Lower lobe of right lung (tissue), 2 donors: Measurements from ENCODE around the gene SSTR3. TPM values are rescaled to one million over a fixed set of nuclear protein-coding genes. Genes with fewer than 3 reads are reported as not detected.

ENCODE experiments used
- ATAC-seq, 2 donors: fragments of 200-7000 bp; cut with Tn5 transposase; one replicate each; pipeline ENCODE4 v1.9.1; 2020 to 2022; ENCODE audit warnings: mild to moderate bottlenecking in 2 of 2, moderate library complexity in 2 of 2
- DNase-seq: peaks from one replicate; pipeline ENCODE4 v3.0.0-alpha.2; 2020
- H3K27ac ChIP-seq: fragments of 200-600 bp; one replicate; pipeline ENCODE4 v1.8.0; 2022
- H3K27me3 ChIP-seq: fragments of 200-600 bp; one replicate; pipeline ENCODE4 v1.8.0; 2022; ENCODE audit warnings: low read depth
- H3K36me3 ChIP-seq: fragments of 200-600 bp; one replicate; pipeline ENCODE4 v1.8.0; 2022; ENCODE audit warnings: mild to moderate bottlenecking
- H3K4me1 ChIP-seq: fragments of 200-600 bp; one replicate; pipeline ENCODE4 v1.8.0; 2022
- H3K4me3 ChIP-seq: fragments of 200-600 bp; one replicate; pipeline ENCODE4 v1.8.0; 2022; ENCODE audit warnings: mild to moderate bottlenecking
- H3K9me3 ChIP-seq: fragments of 200-600 bp; one replicate; pipeline ENCODE4 v1.8.0; 2022
- intact Hi-C: fragments of 100-400 bp; cut with DNase I; formaldehyde crosslinking; loops from one replicate; pipeline ENCODE4 v1.11.0; 2022
- total RNA-seq: library from RNA; stranded (reverse); fragmentation: NEBNext Ultra II Directional; extraction: Animal tissue kit (Norgen Biotek cat#: 25700); gene quantifications from one replicate; pipeline ENCODE4 v1.2.1, GENCODE V29; 2021
- TF ChIP-seq, protein P1 (sequence below): fragments of 200-600 bp; IDR thresholded peaks from one replicate; pipeline ENCODE4 v1.8.0; 2022; ENCODE audit warnings: antibody characterized with exemption, mild to moderate bottlenecking
- donor health status: DM: no; HTN: yes; CAD: no; lungs with severe emphysema.

The SSTR3 gene
- total RNA-seq, 1 donor from 2014 or later = not detected

DNA sequence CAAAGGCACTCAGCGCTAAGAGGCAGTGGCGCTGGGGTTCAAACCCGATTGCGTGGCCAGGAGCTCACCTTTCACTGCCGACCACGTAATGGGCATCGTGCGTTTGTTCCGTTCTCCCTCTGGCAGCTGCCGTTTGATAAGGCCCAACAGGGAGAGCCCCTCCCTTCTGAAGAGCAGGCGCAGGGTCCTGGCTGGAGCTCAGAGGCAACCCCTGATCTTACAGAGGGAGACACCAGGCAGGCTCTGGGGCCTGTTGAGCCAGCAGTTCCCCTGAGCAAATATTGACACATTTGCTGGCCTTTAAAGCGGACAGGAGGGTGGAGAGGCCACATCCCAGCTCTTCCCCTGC is 12.5 kb downstream of the SSTR3 start:
- H3K27ac ChIP-seq = peak overlapping the region; percentile 91
- TF ChIP-seq, protein P1, sequence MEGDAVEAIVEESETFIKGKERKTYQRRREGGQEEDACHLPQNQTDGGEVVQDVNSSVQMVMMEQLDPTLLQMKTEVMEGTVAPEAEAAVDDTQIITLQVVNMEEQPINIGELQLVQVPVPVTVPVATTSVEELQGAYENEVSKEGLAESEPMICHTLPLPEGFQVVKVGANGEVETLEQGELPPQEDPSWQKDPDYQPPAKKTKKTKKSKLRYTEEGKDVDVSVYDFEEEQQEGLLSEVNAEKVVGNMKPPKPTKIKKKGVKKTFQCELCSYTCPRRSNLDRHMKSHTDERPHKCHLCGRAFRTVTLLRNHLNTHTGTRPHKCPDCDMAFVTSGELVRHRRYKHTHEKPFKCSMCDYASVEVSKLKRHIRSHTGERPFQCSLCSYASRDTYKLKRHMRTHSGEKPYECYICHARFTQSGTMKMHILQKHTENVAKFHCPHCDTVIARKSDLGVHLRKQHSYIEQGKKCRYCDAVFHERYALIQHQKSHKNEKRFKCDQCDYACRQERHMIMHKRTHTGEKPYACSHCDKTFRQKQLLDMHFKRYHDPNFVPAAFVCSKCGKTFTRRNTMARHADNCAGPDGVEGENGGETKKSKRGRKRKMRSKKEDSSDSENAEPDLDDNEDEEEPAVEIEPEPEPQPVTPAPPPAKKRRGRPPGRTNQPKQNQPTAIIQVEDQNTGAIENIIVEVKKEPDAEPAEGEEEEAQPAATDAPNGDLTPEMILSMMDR = peak; percentile 24
- H3K4me3 ChIP-seq = peak overlapping the region; percentile 78
- ATAC-seq (no peak), DNase-seq (no peak)
- H3K27me3 ChIP-seq = no peaks in the 10 kb centered on the region
- H3K36me3 ChIP-seq = no peaks in the 10 kb centered on the region
- no peaks in the 10 kb centered on the region for H3K9me3 ChIP-seq
- intact Hi-C loops = no loop called here
- peaks cover 33% of the 10 kb centered on the region for H3K4me1 ChIP-seq

- no peaks in the 10 kb centered on the region for H3K9me3 ChIP-seq
- TF ChIP-seq, protein P1 = peak; percentile 96
- no peaks in the 10 kb centered on the region for H3K27me3 ChIP-seq
- peaks cover 33% of the 10 kb centered on the region for H3K4me1 ChIP-seq
- DNase-seq = peak; percentile 98
- H3K4me3 ChIP-seq = peak overlapping the region; percentile 78
- H3K36me3 ChIP-seq = no peaks in the 10 kb centered on the region
- peak; percentile 95 to 97 for ATAC-seq
- peak overlapping the region; percentile 91 for H3K27ac ChIP-seq
- intact Hi-C loops = no loop called here
Observed at GRCh38 chr22:37199103-37199759, 13.0 kb downstream of the SSTR3 start.

- Histone ChIP-seq H3K4me3 (peak overlapping the region; percentile 78), H3K36me3 (no peaks in the 10 kb centered on the region), H3K9me3 (no peaks in the 10 kb centered on the region), H3K4me1 (peaks cover 38% of the 10 kb centered on the region), H3K27ac (peak overlapping the region; percentile 91), H3K27me3 (no peaks in the 10 kb centered on the region)
- peak; percentile 90 for DNase-seq
- intact Hi-C loops = no loop called here
- TF ChIP-seq, protein P1 = peak; percentile 98
- ATAC-seq = peak; percentile 80 to 83
Observed at GRCh38 chr22:37198258-37199102, 13.8 kb downstream of the SSTR3 start.

GRCh38 chr22:37197451-37198257 is 14.6 kb downstream of the SSTR3 start:
- peak overlapping the region; percentile 91 for H3K27ac ChIP-seq
- no peaks in the 10 kb centered on the region for H3K27me3 ChIP-seq
- ATAC-seq (peak; percentile 5 to 41), DNase-seq (peak; percentile 71)
- H3K4me1 ChIP-seq = peaks cover 46% of the 10 kb centered on the region
- H3K4me3 ChIP-seq = peak overlapping the region; percentile 78
- intact Hi-C loops = no loop called here
- no peaks in the 10 kb centered on the region for H3K9me3 ChIP-seq
- H3K36me3 ChIP-seq = no peaks in the 10 kb centered on the region
- TF ChIP-seq, protein P1 = no peak
